ENCODE data around the gene SYPL2.

DNA sequence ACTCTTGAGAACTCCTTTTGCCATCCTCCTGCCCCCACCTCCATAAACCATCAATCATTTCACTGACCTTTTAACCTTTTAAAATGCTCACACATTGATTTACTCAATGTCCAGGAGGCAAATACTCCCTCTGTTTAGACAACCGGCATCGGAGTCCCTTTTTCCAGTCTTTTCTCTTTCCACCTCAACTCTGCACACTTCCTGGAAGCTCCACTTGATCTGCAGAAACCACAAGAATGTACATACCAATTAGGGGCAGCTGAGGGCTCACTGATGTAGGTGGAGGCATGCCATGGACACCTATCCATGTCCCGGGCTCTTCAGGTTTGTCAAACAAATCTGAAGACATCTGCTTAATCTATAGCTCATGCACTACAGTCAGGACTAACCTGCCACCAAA is 48.5 kb downstream of the SYPL2 start:
- TF ChIP-seq, protein P1, sequence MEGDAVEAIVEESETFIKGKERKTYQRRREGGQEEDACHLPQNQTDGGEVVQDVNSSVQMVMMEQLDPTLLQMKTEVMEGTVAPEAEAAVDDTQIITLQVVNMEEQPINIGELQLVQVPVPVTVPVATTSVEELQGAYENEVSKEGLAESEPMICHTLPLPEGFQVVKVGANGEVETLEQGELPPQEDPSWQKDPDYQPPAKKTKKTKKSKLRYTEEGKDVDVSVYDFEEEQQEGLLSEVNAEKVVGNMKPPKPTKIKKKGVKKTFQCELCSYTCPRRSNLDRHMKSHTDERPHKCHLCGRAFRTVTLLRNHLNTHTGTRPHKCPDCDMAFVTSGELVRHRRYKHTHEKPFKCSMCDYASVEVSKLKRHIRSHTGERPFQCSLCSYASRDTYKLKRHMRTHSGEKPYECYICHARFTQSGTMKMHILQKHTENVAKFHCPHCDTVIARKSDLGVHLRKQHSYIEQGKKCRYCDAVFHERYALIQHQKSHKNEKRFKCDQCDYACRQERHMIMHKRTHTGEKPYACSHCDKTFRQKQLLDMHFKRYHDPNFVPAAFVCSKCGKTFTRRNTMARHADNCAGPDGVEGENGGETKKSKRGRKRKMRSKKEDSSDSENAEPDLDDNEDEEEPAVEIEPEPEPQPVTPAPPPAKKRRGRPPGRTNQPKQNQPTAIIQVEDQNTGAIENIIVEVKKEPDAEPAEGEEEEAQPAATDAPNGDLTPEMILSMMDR (conservative IDR thresholded peaks at IDR 0.05 in 1 of 2, IDR thresholded peaks at IDR 0.05 in 1 of 2; ENCODE audit: low read depth in 1 of 2, low read length in 2 of 2) = no peak
- TF ChIP-seq EZH2 (IDR thresholded peaks at IDR 0.05; ENCODE audit: low read length, missing control alignments) = no peak
